ENCODE results near the gene RNASEH2A.
A peak's percentile ranks its signal among the peaks of the same experiment; 100 is the strongest.

Gene RNASEH2A

GRCh38 chr19:12783291-12783848 lies 23.0 kb upstream of the RNASEH2A start:
- Histone ChIP-seq H2BK12ac (ENCODE audit: low read length in 2 of 2) (peak overlapping the region; percentile 60 to 100), H3K23ac (ENCODE audit: low read length in 2 of 2) (no peak overlapping the region)
- DNase-seq, result peak; percentile 39

GRCh38 chr19:12783849-12784393 lies 22.5 kb upstream of the RNASEH2A start:
- Histone ChIP-seq H4K8ac (ENCODE audit: low read length) (peak overlapping the region; percentile 67), H2BK12ac (ENCODE audit: low read length in 2 of 2) (peak overlapping the region; percentile 96 to 100), H4K91ac (ENCODE audit: low read length) (peak overlapping the region; percentile 89), H3K79me1 (replicated peaks; ENCODE audit: low read length, poor library complexity, severe bottlenecking) (peaks cover 1% of the 10 kb centered on the region), H2BK120ac (ENCODE audit: low read depth, low read length) (peak overlapping the region; percentile 83), H3K4me2 (ENCODE audit: low read length, poor library complexity, severe bottlenecking) (peak overlapping the region; percentile 36), H3K9me3 (ENCODE audit: control insufficient read depth, low read length) (no peaks in the 10 kb centered on the region), H3K4ac (ENCODE audit: low read depth in 1 of 2, low read length in 2 of 2) (peak overlapping the region; percentile 62 to 98), H3K14ac (ENCODE audit: low read length in 2 of 2) (no peak overlapping the region), H3K4me3 (ENCODE audit: insufficient read depth in 1 of 2, low read depth in 1 of 2, low read length in 2 of 2) (no peak overlapping the region), H3K36me3 (ENCODE audit: control insufficient read depth in 1 of 2, insufficient read depth in 2 of 2, low read depth in 1 of 2, low read length in 2 of 2) (no peaks in the 10 kb centered on the region), H3K27me3 (ENCODE audit: control insufficient read depth in 1 of 2, insufficient read depth in 1 of 2, low read length in 2 of 2) (no peaks in the 10 kb centered on the region), H3K23ac (ENCODE audit: low read length in 2 of 2) (no peak overlapping the region), H2BK5ac (ENCODE audit: low read depth, low read length, poor library complexity, severe bottlenecking) (no peak overlapping the region), H2AFZ (ENCODE audit: low read depth, low read length) (no peak overlapping the region), H3K4me1 (ENCODE audit: control insufficient read depth, insufficient read depth, low read depth, low read length) (peaks cover 50% of the 10 kb centered on the region), H2AK5ac (ENCODE audit: low read length, severe bottlenecking) (peak overlapping the region; percentile 57), H3K27ac (ENCODE audit: low read length, poor library complexity, severe bottlenecking) (peak overlapping the region; percentile 35), H3K18ac (ENCODE audit: low read depth in 1 of 2, low read length in 2 of 2) (peak overlapping the region; percentile 68 to 96), H2BK15ac (ENCODE audit: low read depth, poor library complexity, severe bottlenecking) (peak overlapping the region; percentile 73), H3K9ac (ENCODE audit: low read length) (peak overlapping the region; percentile 64)
- 11% methylated on average over 16 of the region's 19 CpGs for WGBS
- DNase-seq, result peak; percentile 68

More at GRCh38 chr19:12783291-12783848, 23.0 kb upstream of the RNASEH2A start:
- H3K36me3 ChIP-seq (ENCODE audit: control insufficient read depth in 1 of 2, insufficient read depth in 2 of 2, low read depth in 1 of 2, low read length in 2 of 2), result no peaks in the 10 kb centered on the region
- peaks cover 48% of the 10 kb centered on the region for H3K4me1 ChIP-seq (ENCODE audit: control insufficient read depth, insufficient read depth, low read depth, low read length)
- no peak overlapping the region for H2BK5ac ChIP-seq (ENCODE audit: low read depth, low read length, poor library complexity, severe bottlenecking)
- H3K79me1 ChIP-seq (replicated peaks; ENCODE audit: low read length, poor library complexity, severe bottlenecking), result peaks cover 1% of the 10 kb centered on the region
- H3K4ac ChIP-seq (ENCODE audit: low read depth in 1 of 2, low read length in 2 of 2), result peak overlapping the region; percentile 95 to 98
- H3K27me3 ChIP-seq (ENCODE audit: control insufficient read depth in 1 of 2, insufficient read depth in 1 of 2, low read length in 2 of 2), result no peaks in the 10 kb centered on the region
- peak overlapping the region; percentile 57 for H2AK5ac ChIP-seq (ENCODE audit: low read length, severe bottlenecking)
- H2AFZ ChIP-seq (ENCODE audit: low read depth, low read length), result no peak overlapping the region
- peak overlapping the region in 1 of 2 experiments; percentile 74 for H3K4me3 ChIP-seq (ENCODE audit: insufficient read depth in 1 of 2, low read depth in 1 of 2, low read length in 2 of 2)
- H3K9me3 ChIP-seq (ENCODE audit: control insufficient read depth, low read length), result no peaks in the 10 kb centered on the region
- H4K91ac ChIP-seq (ENCODE audit: low read length), result peak overlapping the region; percentile 99
- peak overlapping the region; percentile 35 for H3K27ac ChIP-seq (ENCODE audit: low read length, poor library complexity, severe bottlenecking)
- peak overlapping the region; percentile 91 for H3K4me2 ChIP-seq (ENCODE audit: low read length, poor library complexity, severe bottlenecking)
- H3K18ac ChIP-seq (ENCODE audit: low read depth in 1 of 2, low read length in 2 of 2), result peak overlapping the region; percentile 95 to 98
- H3K9ac ChIP-seq (ENCODE audit: low read length), result peak overlapping the region; percentile 86
- H2BK15ac ChIP-seq (ENCODE audit: low read depth, poor library complexity, severe bottlenecking), result peak overlapping the region; percentile 73
- peak overlapping the region; percentile 83 for H2BK120ac ChIP-seq (ENCODE audit: low read depth, low read length)
- WGBS, result 16% methylated on average over 14 of the region's 16 CpGs
- H3K14ac ChIP-seq (ENCODE audit: low read length in 2 of 2), result peak overlapping the region in 1 of 2 experiments; percentile 51
- H4K8ac ChIP-seq (ENCODE audit: low read length), result peak overlapping the region; percentile 98

- no peak overlapping the region for H2BK5ac ChIP-seq (ENCODE audit: low read depth, low read length, poor library complexity, severe bottlenecking)
- H2BK120ac ChIP-seq (ENCODE audit: low read depth, low read length), result no peak overlapping the region
- H3K4me2 ChIP-seq (ENCODE audit: low read length, poor library complexity, severe bottlenecking), result no peak overlapping the region
- peak overlapping the region; percentile 0 for H3K9ac ChIP-seq (ENCODE audit: low read length)
- peak overlapping the region; percentile 89 for H4K91ac ChIP-seq (ENCODE audit: low read length)
- no peaks in the 10 kb centered on the region for H3K9me3 ChIP-seq (ENCODE audit: control insufficient read depth, low read length)
- no peak overlapping the region for H3K4me3 ChIP-seq (ENCODE audit: insufficient read depth in 1 of 2, low read depth in 1 of 2, low read length in 2 of 2)
- no peaks in the 10 kb centered on the region for H3K27me3 ChIP-seq (ENCODE audit: control insufficient read depth in 1 of 2, insufficient read depth in 1 of 2, low read length in 2 of 2)
- peak overlapping the region; percentile 28 for H2AK5ac ChIP-seq (ENCODE audit: low read length, severe bottlenecking)
- peak overlapping the region; percentile 55 for H4K8ac ChIP-seq (ENCODE audit: low read length)
- peak overlapping the region; percentile 46 to 64 for H3K18ac ChIP-seq (ENCODE audit: low read depth in 1 of 2, low read length in 2 of 2)
- 55% methylated on average over 7 of the region's 10 CpGs for WGBS
- no peak overlapping the region for H3K14ac ChIP-seq (ENCODE audit: low read length in 2 of 2)
- no peak overlapping the region for H3K23ac ChIP-seq (ENCODE audit: low read length in 2 of 2)
- DNase-seq, result peak; percentile 82
- H3K4me1 ChIP-seq (ENCODE audit: control insufficient read depth, insufficient read depth, low read depth, low read length), result peaks cover 49% of the 10 kb centered on the region
- no peak overlapping the region for H2AFZ ChIP-seq (ENCODE audit: low read depth, low read length)
- peaks cover 1% of the 10 kb centered on the region for H3K79me1 ChIP-seq (replicated peaks; ENCODE audit: low read length, poor library complexity, severe bottlenecking)
- peak overlapping the region; percentile 25 to 33 for H3K4ac ChIP-seq (ENCODE audit: low read depth in 1 of 2, low read length in 2 of 2)
- no peaks in the 10 kb centered on the region for H3K36me3 ChIP-seq (ENCODE audit: control insufficient read depth in 1 of 2, insufficient read depth in 2 of 2, low read depth in 1 of 2, low read length in 2 of 2)
- peak overlapping the region; percentile 6 for H3K27ac ChIP-seq (ENCODE audit: low read length, poor library complexity, severe bottlenecking)
- peak overlapping the region; percentile 95 to 96 for H2BK12ac ChIP-seq (ENCODE audit: low read length in 2 of 2)
- H2BK15ac ChIP-seq (ENCODE audit: low read depth, poor library complexity, severe bottlenecking), result no peak overlapping the region
Observed at GRCh38 chr19:12784394-12784870, 22.0 kb upstream of the RNASEH2A start.

- Histone ChIP-seq H4K91ac (ENCODE audit: low read length) (peak overlapping the region; percentile 40), H3K14ac (ENCODE audit: low read length in 2 of 2) (no peak overlapping the region), H2AK5ac (ENCODE audit: low read length, severe bottlenecking) (no peak overlapping the region), H2BK15ac (ENCODE audit: low read depth, poor library complexity, severe bottlenecking) (no peak overlapping the region), H2BK120ac (ENCODE audit: low read depth, low read length) (no peak overlapping the region), H2AFZ (ENCODE audit: low read depth, low read length) (no peak overlapping the region), H3K27me3 (ENCODE audit: control insufficient read depth in 1 of 2, insufficient read depth in 1 of 2, low read length in 2 of 2) (no peaks in the 10 kb centered on the region), H3K36me3 (ENCODE audit: control insufficient read depth in 1 of 2, insufficient read depth in 2 of 2, low read depth in 1 of 2, low read length in 2 of 2) (no peaks in the 10 kb centered on the region), H3K23ac (ENCODE audit: low read length in 2 of 2) (no peak overlapping the region), H3K4ac (ENCODE audit: low read depth in 1 of 2, low read length in 2 of 2) (peak overlapping the region; percentile 25 to 33), H3K4me2 (ENCODE audit: low read length, poor library complexity, severe bottlenecking) (no peak overlapping the region), H2BK5ac (ENCODE audit: low read depth, low read length, poor library complexity, severe bottlenecking) (no peak overlapping the region), H3K9ac (ENCODE audit: low read length) (peak overlapping the region; percentile 40), H3K4me3 (ENCODE audit: insufficient read depth in 1 of 2, low read depth in 1 of 2, low read length in 2 of 2) (no peak overlapping the region), H4K8ac (ENCODE audit: low read length) (peak overlapping the region; percentile 55), H3K18ac (ENCODE audit: low read depth in 1 of 2, low read length in 2 of 2) (peak overlapping the region; percentile 38 to 91), H3K4me1 (ENCODE audit: control insufficient read depth, insufficient read depth, low read depth, low read length) (peaks cover 49% of the 10 kb centered on the region), H3K9me3 (ENCODE audit: control insufficient read depth, low read length) (no peaks in the 10 kb centered on the region), H2BK12ac (ENCODE audit: low read length in 2 of 2) (peak overlapping the region; percentile 12 to 95), H3K79me1 (replicated peaks; ENCODE audit: low read length, poor library complexity, severe bottlenecking) (peaks cover 1% of the 10 kb centered on the region), H3K27ac (ENCODE audit: low read length, poor library complexity, severe bottlenecking) (no peak overlapping the region)
- DNase-seq, result peak; percentile 76
- WGBS, result 70% methylated on average over 5 of the region's 5 CpGs
Observed at GRCh38 chr19:12784871-12785430, 21.4 kb upstream of the RNASEH2A start.

All from mesenchymal stem cell (in vitro differentiated cells and primary cell).